ENCODE data around the gene RUNX1.

Gene RUNX1

DNA sequence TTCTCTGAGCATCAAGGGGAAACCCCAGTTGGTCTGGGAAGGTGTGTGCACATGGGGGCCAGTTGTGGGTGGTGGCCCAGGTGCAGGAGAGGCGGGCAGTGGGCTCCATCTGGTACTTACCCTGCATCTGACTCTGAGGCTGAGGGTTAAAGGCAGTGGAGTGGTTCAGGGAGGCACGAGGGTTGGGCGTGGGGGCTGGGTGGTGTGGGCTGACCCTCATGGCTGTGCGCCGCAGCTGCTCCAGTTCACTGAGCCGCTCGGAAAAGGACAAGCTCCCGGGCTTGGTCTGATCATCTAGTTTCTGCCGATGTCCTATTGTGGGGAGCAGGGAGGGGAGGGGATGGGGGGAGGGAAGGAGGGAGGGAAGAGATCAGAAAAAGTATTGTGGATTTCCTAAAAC is 214.8 kb downstream of the RUNX1 start (continued):
- TF ChIP-seq, protein P1, sequence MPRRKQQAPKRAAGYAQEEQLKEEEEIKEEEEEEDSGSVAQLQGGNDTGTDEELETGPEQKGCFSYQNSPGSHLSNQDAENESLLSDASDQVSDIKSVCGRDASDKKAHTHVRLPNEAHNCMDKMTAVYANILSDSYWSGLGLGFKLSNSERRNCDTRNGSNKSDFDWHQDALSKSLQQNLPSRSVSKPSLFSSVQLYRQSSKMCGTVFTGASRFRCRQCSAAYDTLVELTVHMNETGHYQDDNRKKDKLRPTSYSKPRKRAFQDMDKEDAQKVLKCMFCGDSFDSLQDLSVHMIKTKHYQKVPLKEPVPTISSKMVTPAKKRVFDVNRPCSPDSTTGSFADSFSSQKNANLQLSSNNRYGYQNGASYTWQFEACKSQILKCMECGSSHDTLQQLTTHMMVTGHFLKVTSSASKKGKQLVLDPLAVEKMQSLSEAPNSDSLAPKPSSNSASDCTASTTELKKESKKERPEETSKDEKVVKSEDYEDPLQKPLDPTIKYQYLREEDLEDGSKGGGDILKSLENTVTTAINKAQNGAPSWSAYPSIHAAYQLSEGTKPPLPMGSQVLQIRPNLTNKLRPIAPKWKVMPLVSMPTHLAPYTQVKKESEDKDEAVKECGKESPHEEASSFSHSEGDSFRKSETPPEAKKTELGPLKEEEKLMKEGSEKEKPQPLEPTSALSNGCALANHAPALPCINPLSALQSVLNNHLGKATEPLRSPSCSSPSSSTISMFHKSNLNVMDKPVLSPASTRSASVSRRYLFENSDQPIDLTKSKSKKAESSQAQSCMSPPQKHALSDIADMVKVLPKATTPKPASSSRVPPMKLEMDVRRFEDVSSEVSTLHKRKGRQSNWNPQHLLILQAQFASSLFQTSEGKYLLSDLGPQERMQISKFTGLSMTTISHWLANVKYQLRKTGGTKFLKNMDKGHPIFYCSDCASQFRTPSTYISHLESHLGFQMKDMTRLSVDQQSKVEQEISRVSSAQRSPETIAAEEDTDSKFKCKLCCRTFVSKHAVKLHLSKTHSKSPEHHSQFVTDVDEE (CRISPR knock-in tag; IDR thresholded peaks at IDR 0.05) = no peak
- TF ChIP-seq TOX (CRISPR knock-in tag; IDR thresholded peaks at IDR 0.05; ENCODE audit: borderline replicate concordance) (no peak), ZNF70 (CRISPR knock-in tag; IDR thresholded peaks at IDR 0.05) (no peak)

DNA sequence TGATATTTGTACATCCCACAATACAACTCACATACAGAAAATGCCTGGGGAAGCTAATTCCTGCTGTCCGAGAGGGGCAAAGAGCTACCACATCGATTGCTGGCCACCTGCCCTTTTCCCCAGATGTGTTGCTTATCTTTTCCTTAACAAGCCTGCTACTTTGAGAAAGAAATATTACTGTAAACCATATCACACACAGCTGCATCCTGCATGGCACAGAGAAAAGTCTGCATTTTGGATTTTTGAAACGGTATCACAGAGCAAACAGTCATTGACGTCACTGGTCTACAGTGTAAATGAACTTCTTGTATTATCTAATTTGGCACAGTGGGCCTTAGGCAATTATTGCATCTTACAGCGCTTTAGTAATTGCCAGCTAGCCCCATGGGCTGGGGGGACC is 215.6 kb downstream of the RUNX1 start:
- ATAC-seq = no peak
- no peak for TF ChIP-seq ZNF8 (CRISPR knock-in tag; IDR thresholded peaks at IDR 0.05)
- no peak for TF ChIP-seq ZFP3 (CRISPR knock-in tag; IDR thresholded peaks at IDR 0.05)
- no peak for TF ChIP-seq ISL1 (CRISPR knock-in tag; IDR thresholded peaks at IDR 0.05)
- TF ChIP-seq TCF4 (CRISPR knock-in tag; IDR thresholded peaks at IDR 0.05; ENCODE audit: borderline replicate concordance) = no peak
- TF ChIP-seq ZNF565 (CRISPR knock-in tag; conservative IDR thresholded peaks at IDR 0.05; ENCODE audit: low read depth) = no peak
- TF ChIP-seq, protein P2, sequence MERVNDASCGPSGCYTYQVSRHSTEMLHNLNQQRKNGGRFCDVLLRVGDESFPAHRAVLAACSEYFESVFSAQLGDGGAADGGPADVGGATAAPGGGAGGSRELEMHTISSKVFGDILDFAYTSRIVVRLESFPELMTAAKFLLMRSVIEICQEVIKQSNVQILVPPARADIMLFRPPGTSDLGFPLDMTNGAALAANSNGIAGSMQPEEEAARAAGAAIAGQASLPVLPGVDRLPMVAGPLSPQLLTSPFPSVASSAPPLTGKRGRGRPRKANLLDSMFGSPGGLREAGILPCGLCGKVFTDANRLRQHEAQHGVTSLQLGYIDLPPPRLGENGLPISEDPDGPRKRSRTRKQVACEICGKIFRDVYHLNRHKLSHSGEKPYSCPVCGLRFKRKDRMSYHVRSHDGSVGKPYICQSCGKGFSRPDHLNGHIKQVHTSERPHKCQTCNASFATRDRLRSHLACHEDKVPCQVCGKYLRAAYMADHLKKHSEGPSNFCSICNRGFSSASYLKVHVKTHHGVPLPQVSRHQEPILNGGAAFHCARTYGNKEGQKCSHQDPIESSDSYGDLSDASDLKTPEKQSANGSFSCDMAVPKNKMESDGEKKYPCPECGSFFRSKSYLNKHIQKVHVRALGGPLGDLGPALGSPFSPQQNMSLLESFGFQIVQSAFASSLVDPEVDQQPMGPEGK (CRISPR knock-in tag; IDR thresholded peaks at IDR 0.05; ENCODE audit: borderline replicate concordance) = no peak
- TF ChIP-seq ESRRG (CRISPR knock-in tag; IDR thresholded peaks at IDR 0.05) = no peak
- no peak for TF ChIP-seq PPARA (CRISPR knock-in tag; IDR thresholded peaks at IDR 0.05; ENCODE audit: borderline replicate concordance)
- TF ChIP-seq, protein P1 (CRISPR knock-in tag; IDR thresholded peaks at IDR 0.05) = no peak

DNA sequence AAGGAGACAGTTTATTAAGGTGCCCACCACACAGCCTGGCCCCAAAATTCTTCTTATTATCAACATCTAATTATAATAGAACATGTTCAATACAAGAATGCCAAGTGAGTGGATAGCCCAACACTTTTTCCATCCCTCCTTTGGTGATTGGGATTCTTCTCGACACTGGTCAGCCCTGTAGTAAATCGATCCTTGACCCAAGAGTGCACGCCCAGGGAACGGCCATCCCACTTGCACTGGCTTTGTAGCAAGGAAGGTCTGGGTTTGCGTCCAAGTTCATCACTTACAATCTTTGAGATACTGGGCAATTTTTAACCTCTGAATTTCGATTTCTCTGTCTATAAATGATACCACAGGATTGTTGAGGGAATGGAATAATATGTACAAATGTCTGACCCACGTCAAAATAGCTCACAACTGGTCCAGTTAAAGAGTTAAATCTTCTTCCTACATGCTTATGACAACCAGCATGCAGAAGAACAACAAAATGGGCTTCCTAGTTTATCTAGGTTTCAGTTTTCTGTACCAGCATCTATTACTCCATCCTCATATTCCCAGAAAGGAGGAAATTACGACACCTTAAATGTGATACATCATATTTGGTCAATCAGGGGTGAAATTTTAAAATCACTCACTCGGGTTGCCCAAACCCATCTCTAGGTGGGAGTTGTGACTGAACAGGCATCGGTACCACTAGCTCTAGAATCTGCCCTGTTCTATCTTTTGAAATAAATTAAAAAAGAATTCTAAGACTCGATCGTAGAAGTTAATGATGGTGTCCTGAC is 218.5 kb downstream of the RUNX1 start:
- ATAC-seq = no peak
- TF ChIP-seq, protein P3, sequence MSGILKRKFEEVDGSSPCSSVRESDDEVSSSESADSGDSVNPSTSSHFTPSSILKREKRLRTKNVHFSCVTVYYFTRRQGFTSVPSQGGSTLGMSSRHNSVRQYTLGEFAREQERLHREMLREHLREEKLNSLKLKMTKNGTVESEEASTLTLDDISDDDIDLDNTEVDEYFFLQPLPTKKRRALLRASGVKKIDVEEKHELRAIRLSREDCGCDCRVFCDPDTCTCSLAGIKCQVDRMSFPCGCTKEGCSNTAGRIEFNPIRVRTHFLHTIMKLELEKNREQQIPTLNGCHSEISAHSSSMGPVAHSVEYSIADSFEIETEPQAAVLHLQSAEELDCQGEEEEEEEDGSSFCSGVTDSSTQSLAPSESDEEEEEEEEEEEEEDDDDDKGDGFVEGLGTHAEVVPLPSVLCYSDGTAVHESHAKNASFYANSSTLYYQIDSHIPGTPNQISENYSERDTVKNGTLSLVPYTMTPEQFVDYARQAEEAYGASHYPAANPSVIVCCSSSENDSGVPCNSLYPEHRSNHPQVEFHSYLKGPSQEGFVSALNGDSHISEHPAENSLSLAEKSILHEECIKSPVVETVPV (CRISPR knock-in tag; IDR thresholded peaks at IDR 0.05) = no peak
- TF ChIP-seq ZNF8 (CRISPR knock-in tag; IDR thresholded peaks at IDR 0.05) (no peak), ZNF70 (CRISPR knock-in tag; IDR thresholded peaks at IDR 0.05) (no peak), ISL1 (CRISPR knock-in tag; IDR thresholded peaks at IDR 0.05) (no peak), CSDC2 (CRISPR knock-in tag; IDR thresholded peaks at IDR 0.05) (no peak), PPARA (CRISPR knock-in tag; IDR thresholded peaks at IDR 0.05; ENCODE audit: borderline replicate concordance) (no peak), GLIS3 (CRISPR knock-in tag; IDR thresholded peaks at IDR 0.05) (no peak), ZC3H10 (CRISPR knock-in tag; IDR thresholded peaks at IDR 0.05) (no peak), ZFP30 (CRISPR knock-in tag; IDR thresholded peaks at IDR 0.05) (no peak), ARNTL (CRISPR knock-in tag; IDR thresholded peaks at IDR 0.05; ENCODE audit: borderline replicate concordance, low read depth) (no peak), ESRRG (CRISPR knock-in tag; IDR thresholded peaks at IDR 0.05) (no peak), ZFP3 (CRISPR knock-in tag; IDR thresholded peaks at IDR 0.05) (no peak)
- TF ChIP-seq, protein P2 (CRISPR knock-in tag; IDR thresholded peaks at IDR 0.05; ENCODE audit: borderline replicate concordance) = no peak
- TF ChIP-seq, protein P4, sequence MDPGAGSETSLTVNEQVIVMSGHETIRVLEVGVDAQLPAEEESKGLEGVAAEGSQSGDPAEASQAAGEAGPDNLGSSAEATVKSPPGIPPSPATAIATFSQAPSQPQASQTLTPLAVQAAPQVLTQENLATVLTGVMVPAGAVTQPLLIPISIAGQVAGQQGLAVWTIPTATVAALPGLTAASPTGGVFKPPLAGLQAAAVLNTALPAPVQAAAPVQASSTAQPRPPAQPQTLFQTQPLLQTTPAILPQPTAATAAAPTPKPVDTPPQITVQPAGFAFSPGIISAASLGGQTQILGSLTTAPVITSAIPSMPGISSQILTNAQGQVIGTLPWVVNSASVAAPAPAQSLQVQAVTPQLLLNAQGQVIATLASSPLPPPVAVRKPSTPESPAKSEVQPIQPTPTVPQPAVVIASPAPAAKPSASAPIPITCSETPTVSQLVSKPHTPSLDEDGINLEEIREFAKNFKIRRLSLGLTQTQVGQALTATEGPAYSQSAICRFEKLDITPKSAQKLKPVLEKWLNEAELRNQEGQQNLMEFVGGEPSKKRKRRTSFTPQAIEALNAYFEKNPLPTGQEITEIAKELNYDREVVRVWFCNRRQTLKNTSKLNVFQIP (CRISPR knock-in tag; IDR thresholded peaks at IDR 0.05; ENCODE audit: borderline replicate concordance, low read depth) = no peak
- TF ChIP-seq, protein P1 (CRISPR knock-in tag; IDR thresholded peaks at IDR 0.05) = no peak

Data from SK-N-SH treated with all-trans-retinoic acid at 6 μM for 48 hours (cell line).